ENCODE results near the gene SLN.

DNA sequence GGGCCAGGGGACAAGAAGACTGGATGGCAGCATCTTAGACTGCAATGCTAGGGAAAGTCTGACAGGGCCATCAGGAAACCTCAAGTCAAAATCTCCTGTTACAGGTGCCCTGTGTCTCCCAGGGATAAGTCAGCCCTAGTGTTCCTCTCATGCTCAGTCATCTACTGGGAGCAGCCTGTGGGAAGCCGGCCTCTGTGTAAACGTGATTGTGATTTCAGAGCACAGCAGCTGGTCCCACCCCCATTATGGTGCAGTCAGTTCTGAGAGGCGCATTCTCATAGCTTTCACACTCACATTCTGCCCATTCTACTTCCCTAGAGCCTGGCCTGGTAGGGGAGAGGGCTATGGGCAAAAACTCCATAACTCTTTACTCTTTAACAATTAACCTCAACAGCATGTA lies 7.2 kb upstream of the SLN start:
- TF ChIP-seq, protein P1, sequence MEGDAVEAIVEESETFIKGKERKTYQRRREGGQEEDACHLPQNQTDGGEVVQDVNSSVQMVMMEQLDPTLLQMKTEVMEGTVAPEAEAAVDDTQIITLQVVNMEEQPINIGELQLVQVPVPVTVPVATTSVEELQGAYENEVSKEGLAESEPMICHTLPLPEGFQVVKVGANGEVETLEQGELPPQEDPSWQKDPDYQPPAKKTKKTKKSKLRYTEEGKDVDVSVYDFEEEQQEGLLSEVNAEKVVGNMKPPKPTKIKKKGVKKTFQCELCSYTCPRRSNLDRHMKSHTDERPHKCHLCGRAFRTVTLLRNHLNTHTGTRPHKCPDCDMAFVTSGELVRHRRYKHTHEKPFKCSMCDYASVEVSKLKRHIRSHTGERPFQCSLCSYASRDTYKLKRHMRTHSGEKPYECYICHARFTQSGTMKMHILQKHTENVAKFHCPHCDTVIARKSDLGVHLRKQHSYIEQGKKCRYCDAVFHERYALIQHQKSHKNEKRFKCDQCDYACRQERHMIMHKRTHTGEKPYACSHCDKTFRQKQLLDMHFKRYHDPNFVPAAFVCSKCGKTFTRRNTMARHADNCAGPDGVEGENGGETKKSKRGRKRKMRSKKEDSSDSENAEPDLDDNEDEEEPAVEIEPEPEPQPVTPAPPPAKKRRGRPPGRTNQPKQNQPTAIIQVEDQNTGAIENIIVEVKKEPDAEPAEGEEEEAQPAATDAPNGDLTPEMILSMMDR (IDR thresholded peaks at IDR 0.05), result no peak
- TF ChIP-seq POLR2A (IDR thresholded peaks at IDR 0.05) (no peak), POLR2AphosphoS5 (IDR thresholded peaks at IDR 0.05; ENCODE audit: insufficient read depth in 1 of 2, low read depth in 1 of 2) (no peak)
